Left lung (tissue), 10 donors: ENCODE results near the gene RPTOR. TPM values are rescaled to one million over a fixed set of nuclear protein-coding genes. Genes with fewer than 3 reads are reported as not detected.

ENCODE experiments used
- ATAC-seq: fragments of 200-7000 bp; cut with Tn5 transposase; one replicate; pipeline ENCODE4 v1.9.1; 2020; ENCODE audit warnings: moderate library complexity
- DNase-seq, 4 donors: peaks; one replicate each; pipeline ENCODE4 v3.0.0-alpha.2; 2013 to 2020
- H3K27ac ChIP-seq, 2 donors: fragments of 200-600 bp; sonication (generic) in 1 of 2; one replicate each; pipeline versions ENCODE4 v1.5.0 to v1.8.0; 2020 to 2021
- H3K27me3 ChIP-seq, 2 donors: fragments of 200-600 bp; sonication (generic) in 1 of 2; one replicate each; pipeline versions ENCODE4 v1.5.0 to v1.8.0; 2020 to 2021
- H3K36me3 ChIP-seq, 2 donors: fragments of 200-600 bp; sonication (generic) in 1 of 2; one replicate each; pipeline versions ENCODE4 v1.5.0 to v1.8.0; 2020 to 2021
- H3K4me1 ChIP-seq, 2 donors: fragments of 200-600 bp; one replicate each; pipeline ENCODE4 v1.8.0; 2021
- H3K4me3 ChIP-seq, 2 donors: fragments of 200-600 bp; sonication (generic) in 1 of 2; one replicate each; pipeline versions ENCODE4 v1.5.0 to v1.8.0; 2020 to 2021; ENCODE audit warnings: mild to moderate bottlenecking in 1 of 2
- H3K9me3 ChIP-seq, 2 donors: fragments of 200-600 bp; sonication (generic) in 1 of 2; one replicate each; pipeline versions ENCODE4 v1.5.0 to v1.8.0; 2020 to 2021
- CTCF ChIP-seq, 2 donors: fragments of 200-600 bp; sonication (generic) in 1 of 2; IDR thresholded peaks; one replicate each; pipeline versions ENCODE4 v1.5.0 to v1.8.0; 2021; ENCODE audit warnings: antibody characterized with exemption in 2 of 2
- intact Hi-C, 2 donors: fragments of 100-400 bp; cut with DNase I; formaldehyde crosslinking; loops; one replicate each; pipeline versions ENCODE4 v1.11.2 to v1.14.2; 2022
- polyA plus RNA-seq, 6 donors: library from polyadenylated mRNA; unstranded; fragments of 120-200 nt; gene quantifications; one replicate each; pipeline ENCODE4 v1.2.1, GENCODE V29; 2013; ENCODE audit not compliant: insufficient read length in 6 of 6
- total RNA-seq, 2 donors: library from RNA; stranded (reverse); fragmentation: NEBNext Ultra II Directional; extraction: Animal tissue kit (Norgen Biotek cat#: 25700); gene quantifications; one replicate each; pipeline ENCODE4 v1.2.1, GENCODE V29; 2021
- donor health status: DM: no; HTN: yes; CAD: no.
- donor health status: DM: no; HTN: no; CAD: no.

RPTOR gene
- total and polyA plus RNA-seq, 8 donors = 14.2 to 39.2 (median 20.7) TPM

GRCh38 chr17:80645706-80646325, 101.2 kb downstream of the RPTOR start:
- no peak for ATAC-seq
- intact Hi-C loops = no loop called here

GRCh38 chr17:80646328-80646727, 101.7 kb downstream of the RPTOR start:
- no peaks in the 10 kb centered on the region for H3K36me3 ChIP-seq
- no peak overlapping the region for H3K4me3 ChIP-seq
- H3K4me1 ChIP-seq = peaks cover 0 to 15% of the 10 kb centered on the region in 2 donors
- no peaks in the 10 kb centered on the region for H3K27me3 ChIP-seq
- intact Hi-C loops = no loop called here
- no peaks in the 10 kb centered on the region for H3K9me3 ChIP-seq
- no peak overlapping the region for H3K27ac ChIP-seq
- DNase-seq = no peak
- ATAC-seq = no peak
- TF ChIP-seq CTCF (IDR thresholded peaks at IDR 0.05) = no peak

More at GRCh38 chr17:80645706-80646325, 101.2 kb downstream of the RPTOR start:
- no peaks in the 10 kb centered on the region for H3K36me3 ChIP-seq
- no peaks in the 10 kb centered on the region for H3K9me3 ChIP-seq
- H3K4me1 ChIP-seq = peaks cover 0 to 15% of the 10 kb centered on the region in 2 donors
- H3K27me3 ChIP-seq = no peaks in the 10 kb centered on the region
- no peak overlapping the region for H3K4me3 ChIP-seq
- no peak for DNase-seq
- no peak overlapping the region for H3K27ac ChIP-seq
- TF ChIP-seq CTCF (IDR thresholded peaks at IDR 0.05) = no peak

- Histone ChIP-seq H3K4me3 (no peak overlapping the region), H3K9me3 (no peaks in the 10 kb centered on the region), H3K27me3 (no peaks in the 10 kb centered on the region), H3K36me3 (no peaks in the 10 kb centered on the region), H3K4me1 (peaks cover 0 to 15% of the 10 kb centered on the region in 2 donors), H3K27ac (no peak overlapping the region)
- no peak for TF ChIP-seq CTCF (IDR thresholded peaks at IDR 0.05)
- DNase-seq = no peak
- ATAC-seq = no peak
- intact Hi-C loops = no loop called here
Measured at GRCh38 chr17:80647746-80648145, 103.1 kb downstream of the RPTOR start.

- H3K4me1 ChIP-seq = peaks cover 0 to 15% of the 10 kb centered on the region in 2 donors
- no peaks in the 10 kb centered on the region for H3K36me3 ChIP-seq
- no peak overlapping the region for H3K4me3 ChIP-seq
- intact Hi-C loops = no loop called here
- peak overlapping the region in 1 of 2 donors; percentile 28 for H3K27ac ChIP-seq
- no peaks in the 10 kb centered on the region for H3K9me3 ChIP-seq
- ATAC-seq (no peak), DNase-seq (no peak)
- H3K27me3 ChIP-seq = no peaks in the 10 kb centered on the region
- TF ChIP-seq CTCF (IDR thresholded peaks at IDR 0.05) = no peak
Measured at GRCh38 chr17:80649200-80649644, 104.6 kb downstream of the RPTOR start.

GRCh38 chr17:80649672-80650330, 105.2 kb downstream of the RPTOR start:
- Histone ChIP-seq H3K36me3 (no peaks in the 10 kb centered on the region), H3K27ac (peak overlapping the region in 1 of 2 donors; percentile 28), H3K4me1 (peaks cover 0 to 15% of the 10 kb centered on the region in 2 donors), H3K4me3 (no peak overlapping the region), H3K27me3 (no peaks in the 10 kb centered on the region), H3K9me3 (no peaks in the 10 kb centered on the region)
- DNase-seq (peak in 1 of 4 donors; percentile 51), ATAC-seq (peak; percentile 83)
- peak in 1 of 2 donors; percentile 15 for TF ChIP-seq CTCF (IDR thresholded peaks at IDR 0.05)
- intact Hi-C loops = no loop called here
